ELR (cell line): ENCODE measurements around the gene B4GALT7.
"Not testable (repeated sequence)": the region's sequence is repeated elsewhere in the genome, so short reads cannot be mapped to it uniquely, and the experiment has no call there.

Source experiments
- DNase-seq: peaks from one replicate; pipeline ENCODE4 v3.0.0-alpha.2; 2015; ENCODE audit warnings: low read depth

B4GALT7 gene

GRCh38 chr5:177610131-177610769, 10.3 kb downstream of the B4GALT7 start:
- no peak for DNase-seq

GRCh38 chr5:177610770-177611445, 11.0 kb downstream of the B4GALT7 start:
- DNase-seq: no peak

- DNase-seq: no peak
Measured at GRCh38 chr5:177611446-177612214, 11.7 kb downstream of the B4GALT7 start.

- no peak for DNase-seq
Measured at GRCh38 chr5:177612215-177612673, 12.3 kb downstream of the B4GALT7 start.

- no peak for DNase-seq
Measured at GRCh38 chr5:177620560-177620959, 20.6 kb downstream of the B4GALT7 start.

GRCh38 chr5:177624172-177624571, 24.2 kb downstream of the B4GALT7 start:
- not testable (repeated sequence) for DNase-seq

- DNase-seq: not testable (repeated sequence)
Measured at GRCh38 chr5:177630186-177630585, 30.3 kb downstream of the B4GALT7 start.

GRCh38 chr5:177634912-177635311, 35.0 kb downstream of the B4GALT7 start:
- DNase-seq: not testable (repeated sequence)

GRCh38 chr5:177645462-177645861, 45.5 kb downstream of the B4GALT7 start:
- DNase-seq: not testable (repeated sequence)

- not testable (repeated sequence) for DNase-seq
Measured at GRCh38 chr5:177651235-177651634, 51.3 kb downstream of the B4GALT7 start.

- not testable (repeated sequence) for DNase-seq
Measured at GRCh38 chr5:177657846-177658245, 57.9 kb downstream of the B4GALT7 start.

- DNase-seq: not testable (repeated sequence)
Measured at GRCh38 chr5:177658542-177658941, 58.6 kb downstream of the B4GALT7 start.
